Lower lobe of right lung (tissue), 2 donors: ENCODE data around the gene STOX2. TPM values are rescaled to one million over a fixed set of nuclear protein-coding genes. Genes with fewer than 3 reads are reported as not detected.
A peak's percentile ranks its signal among the peaks of the same experiment; 100 is the strongest.

ENCODE experiments used
- ATAC-seq, 2 donors: fragments of 200-7000 bp; cut with Tn5 transposase; one replicate each; pipeline ENCODE4 v1.9.1; 2020 to 2022; ENCODE audit warnings: mild to moderate bottlenecking in 2 of 2, moderate library complexity in 2 of 2
- DNase-seq: peaks from one replicate; pipeline ENCODE4 v3.0.0-alpha.2; 2020
- H3K27ac ChIP-seq: fragments of 200-600 bp; one replicate; pipeline ENCODE4 v1.8.0; 2022
- H3K27me3 ChIP-seq: fragments of 200-600 bp; one replicate; pipeline ENCODE4 v1.8.0; 2022; ENCODE audit warnings: low read depth
- H3K36me3 ChIP-seq: fragments of 200-600 bp; one replicate; pipeline ENCODE4 v1.8.0; 2022; ENCODE audit warnings: mild to moderate bottlenecking
- H3K4me1 ChIP-seq: fragments of 200-600 bp; one replicate; pipeline ENCODE4 v1.8.0; 2022
- H3K4me3 ChIP-seq: fragments of 200-600 bp; one replicate; pipeline ENCODE4 v1.8.0; 2022; ENCODE audit warnings: mild to moderate bottlenecking
- H3K9me3 ChIP-seq: fragments of 200-600 bp; one replicate; pipeline ENCODE4 v1.8.0; 2022
- CTCF ChIP-seq: fragments of 200-600 bp; IDR thresholded peaks from one replicate; pipeline ENCODE4 v1.8.0; 2022; ENCODE audit warnings: antibody characterized with exemption, mild to moderate bottlenecking
- intact Hi-C: fragments of 100-400 bp; cut with DNase I; formaldehyde crosslinking; loops from one replicate; pipeline ENCODE4 v1.11.0; 2022
- total RNA-seq: library from RNA; stranded (reverse); fragmentation: NEBNext Ultra II Directional; extraction: Animal tissue kit (Norgen Biotek cat#: 25700); gene quantifications from one replicate; pipeline ENCODE4 v1.2.1, GENCODE V29; 2021
- donor health status: DM: no; HTN: yes; CAD: no; lungs with severe emphysema.

The STOX2 gene
- total RNA-seq, 1 donor from 2014 or later = 12.8 TPM

GRCh38 chr4:183986971-183987946 is 82.2 kb downstream of the STOX2 start:
- peak; percentile 69 for DNase-seq

GRCh38 chr4:183987987-183988392 is 82.9 kb downstream of the STOX2 start:
- intact Hi-C loops = no loop called here
- peak; percentile 52 for DNase-seq
- Histone ChIP-seq H3K27me3 (no peaks in the 10 kb centered on the region), H3K9me3 (no peaks in the 10 kb centered on the region), H3K4me1 (peaks cover 21% of the 10 kb centered on the region), H3K4me3 (peak overlapping the region; percentile 44), H3K27ac (peak overlapping the region; percentile 64), H3K36me3 (no peaks in the 10 kb centered on the region)
- ATAC-seq = peak; percentile 90 to 93
- TF ChIP-seq CTCF = no peak

More at GRCh38 chr4:183986971-183987946, 82.2 kb downstream of the STOX2 start:
- TF ChIP-seq CTCF = no peak
- H3K4me3 ChIP-seq = peak overlapping the region; percentile 44
- H3K4me1 ChIP-seq = peaks cover 21% of the 10 kb centered on the region
- no peaks in the 10 kb centered on the region for H3K9me3 ChIP-seq
- no peaks in the 10 kb centered on the region for H3K36me3 ChIP-seq
- peak overlapping the region; percentile 64 for H3K27ac ChIP-seq
- ATAC-seq = peak; percentile 89 to 93
- H3K27me3 ChIP-seq = no peaks in the 10 kb centered on the region
- intact Hi-C loops = no loop called here

- no peaks in the 10 kb centered on the region for H3K9me3 ChIP-seq
Observed at GRCh38 chr4:183988874-183989273, 83.8 kb downstream of the STOX2 start.

GRCh38 chr4:183989461-183989860 is 84.4 kb downstream of the STOX2 start:
- no peak for TF ChIP-seq CTCF
- H3K4me1 ChIP-seq = peaks cover 21% of the 10 kb centered on the region
- no peaks in the 10 kb centered on the region for H3K27me3 ChIP-seq
- H3K27ac ChIP-seq = no peak overlapping the region
- DNase-seq = no peak
- no peak for ATAC-seq
- intact Hi-C loops = no loop called here
- H3K36me3 ChIP-seq = no peaks in the 10 kb centered on the region
- H3K9me3 ChIP-seq = no peaks in the 10 kb centered on the region
- H3K4me3 ChIP-seq = no peak overlapping the region

More at GRCh38 chr4:183988874-183989273, 83.8 kb downstream of the STOX2 start:
- no peak for ATAC-seq
- no peak for TF ChIP-seq CTCF
- H3K36me3 ChIP-seq = no peaks in the 10 kb centered on the region
- no peak overlapping the region for H3K27ac ChIP-seq
- intact Hi-C loops = no loop called here
- no peak for DNase-seq
- H3K4me1 ChIP-seq = peaks cover 21% of the 10 kb centered on the region
- no peaks in the 10 kb centered on the region for H3K27me3 ChIP-seq
- no peak overlapping the region for H3K4me3 ChIP-seq

GRCh38 chr4:183989931-183990330 is 84.8 kb downstream of the STOX2 start:
- no peaks in the 10 kb centered on the region for H3K9me3 ChIP-seq
- H3K36me3 ChIP-seq = no peaks in the 10 kb centered on the region
- no peak overlapping the region for H3K4me3 ChIP-seq
- TF ChIP-seq CTCF = no peak
- H3K4me1 ChIP-seq = peaks cover 21% of the 10 kb centered on the region
- H3K27me3 ChIP-seq = no peaks in the 10 kb centered on the region
- intact Hi-C loops = no loop called here
- ATAC-seq (no peak), DNase-seq (no peak)
- no peak overlapping the region for H3K27ac ChIP-seq
